Ascending aorta (tissue), 2 donors: ENCODE measurements around the gene MORF4L2. TPM values are rescaled to one million over a fixed set of nuclear protein-coding genes. Genes with fewer than 3 reads are reported as not detected.

Experiments used
- DNase-seq, 2 donors: peaks; one replicate each; pipeline ENCODE4 v3.0.0-alpha.2; 2019; ENCODE audit warnings: low spot score in 2 of 2
- H3K27ac ChIP-seq, 2 donors: fragments of 200-600 bp; sonication (generic); one replicate each; pipeline ENCODE4 v1.5.1; 2016 to 2017; ENCODE audit warnings: mild to moderate bottlenecking in 1 of 2
- H3K27me3 ChIP-seq: fragments of 200-600 bp; sonication (generic); one replicate; pipeline ENCODE4 v1.5.1; 2017
- H3K36me3 ChIP-seq, 2 donors: fragments of 200-600 bp; sonication (generic); one replicate each; pipeline ENCODE4 v1.5.1; 2016
- H3K4me1 ChIP-seq, 2 donors: fragments of 200-600 bp; sonication (generic); one replicate each; pipeline ENCODE4 v1.5.1; 2016 to 2017; ENCODE audit warnings: mild to moderate bottlenecking in 1 of 2
- H3K4me3 ChIP-seq, 2 donors: fragments of 200-600 bp; sonication (generic); one replicate each; pipeline ENCODE4 v1.5.1; 2016 to 2017; ENCODE audit warnings: mild to moderate bottlenecking in 1 of 2
- H3K9me3 ChIP-seq, 2 donors: fragments of 200-600 bp; sonication (generic); one replicate each; pipeline ENCODE4 v1.5.1; 2016
- CTCF ChIP-seq, 3 experiments: fragments of 200-600 bp in 2 of 3; fragments of 450-650 bp in 1 of 3; sonication (generic) in 2 of 3; IDR thresholded peaks; one replicate each; pipeline ENCODE4 v1.5.1; 2016 to 2019; ENCODE audit warnings: antibody characterized with exemption in 3 of 3, mild to moderate bottlenecking in 1 of 3, moderate library complexity in 1 of 3
- intact Hi-C: fragments of 100-400 bp; cut with DNase I; formaldehyde crosslinking; loops from one replicate; pipeline ENCODE4 v1.15.1; 2023
- total RNA-seq: library from RNA; depleted of rRNA; stranded (reverse); fragments of >200 nt; gene quantifications from one replicate; pipeline ENCODE4 v1.1.0, GENCODE V29; 2016

Gene MORF4L2
- total RNA-seq, 1 donor from 2014 or later, result 211 TPM

GRCh38 chrX:103687696-103688201 is 1.2 kb upstream of the MORF4L2 start:
- Histone ChIP-seq H3K36me3 (peaks cover 7 to 10% of the 10 kb centered on the region in 2 donors), H3K9me3 (no peaks in the 10 kb centered on the region), H3K27ac (peak overlapping the region; percentile 89 to 91), H3K4me3 (peak overlapping the region; percentile 52 to 63), H3K4me1 (no peaks in the 10 kb centered on the region), H3K27me3 (no peaks in the 10 kb centered on the region)
- intact Hi-C loops, result loop anchor here (2.0 to 10.0 kb wide), 9 partner anchors 59 to 1755 kb away; partner anchors contain the start of genes RAB9B, SLC25A53, TCEAL1 and TCEAL3
- peak in 1 of 2 donors; percentile 81 for DNase-seq
- peak; percentile 59 to 67 (median 66) for TF ChIP-seq CTCF (IDR thresholded peaks at IDR 0.05)

GRCh38 chrX:103687073-103687695 is 685 bp upstream of the MORF4L2 start:
- intact Hi-C loops, result loop anchor here (2.0 to 10.0 kb wide), 7 partner anchors 58 to 1755 kb away; partner anchors contain the start of genes RAB9B, SLC25A53, TCEAL1 and TCEAL3
- H3K9me3 ChIP-seq, result no peaks in the 10 kb centered on the region
- peak; percentile 51 to 93 for DNase-seq
- H3K36me3 ChIP-seq, result peaks cover 7 to 11% of the 10 kb centered on the region in 2 donors
- H3K4me1 ChIP-seq, result no peaks in the 10 kb centered on the region
- H3K4me3 ChIP-seq, result peak overlapping the region; percentile 52 to 63
- TF ChIP-seq CTCF (IDR thresholded peaks at IDR 0.05), result peak; percentile 44 to 61 (median 45)
- H3K27ac ChIP-seq, result peak overlapping the region; percentile 89 to 91
- no peaks in the 10 kb centered on the region for H3K27me3 ChIP-seq

GRCh38 chrX:103685396-103685795 is 1.1 kb downstream of the MORF4L2 start:
- TF ChIP-seq CTCF (IDR thresholded peaks at IDR 0.05), result no peak
- no peak for DNase-seq
- Histone ChIP-seq H3K36me3 (peaks cover 11 to 16% of the 10 kb centered on the region in 2 donors), H3K27ac (peak overlapping the region; percentile 82 to 86), H3K4me3 (peak overlapping the region; percentile 58 to 60), H3K27me3 (no peaks in the 10 kb centered on the region), H3K4me1 (no peaks in the 10 kb centered on the region), H3K9me3 (no peaks in the 10 kb centered on the region)
- intact Hi-C loops, result loop anchor here (5.0 to 10.0 kb wide), 4 partner anchors 78 to 1753 kb away; partner anchors contain the start of genes RAB9B, SLC25A53, TCEAL3 and ZMAT1

- intact Hi-C loops, result loop anchor here (10.0 kb wide), 1 partner anchor 473 kb away; the partner anchor contains the start of gene SLC25A53
- peak overlapping the region in 1 of 2 donors; percentile 18 for H3K4me3 ChIP-seq
- TF ChIP-seq CTCF (IDR thresholded peaks at IDR 0.05), result no peak
- no peak overlapping the region for H3K27ac ChIP-seq
- peaks cover 15 to 46% of the 10 kb centered on the region in 2 donors for H3K36me3 ChIP-seq
- no peaks in the 10 kb centered on the region for H3K9me3 ChIP-seq
- H3K4me1 ChIP-seq, result no peaks in the 10 kb centered on the region
- H3K27me3 ChIP-seq, result no peaks in the 10 kb centered on the region
- no peak for DNase-seq
Measured at GRCh38 chrX:103681443-103681842, 5.1 kb downstream of the MORF4L2 start.

- Histone ChIP-seq H3K27ac (no peak overlapping the region), H3K27me3 (no peaks in the 10 kb centered on the region), H3K36me3 (peaks cover 12 to 53% of the 10 kb centered on the region in 2 donors), H3K4me1 (no peaks in the 10 kb centered on the region), H3K4me3 (no peak overlapping the region), H3K9me3 (no peaks in the 10 kb centered on the region)
- DNase-seq, result no peak
- TF ChIP-seq CTCF (IDR thresholded peaks at IDR 0.05), result no peak
- intact Hi-C loops, result no loop called here
Measured at GRCh38 chrX:103678199-103678993, 8.1 kb downstream of the MORF4L2 start.
